ENCODE data around the gene LIMA1.

- TF ChIP-seq CTCF (conservative IDR thresholded peaks at IDR 0.05), result no peak
- no peak for TF ChIP-seq ZFX (IDR thresholded peaks at IDR 0.05)
These were observed 42.1 kb downstream of the LIMA1 start for GRCh38 chr12:50241178-50241577.
